ENCODE data around the gene RPL22L1. TPM values are rescaled to one million over a fixed set of nuclear protein-coding genes. Genes with fewer than 3 reads are reported as not detected.
"Not testable (repeated sequence)": the region's sequence is repeated elsewhere in the genome, so short reads cannot be mapped to it uniquely, and the experiment has no call there.

The RPL22L1 gene
- total RNA-seq, 1 donor from 2014 or later: 15.9 TPM

- DNase-seq (ENCODE audit: low spot score); intact Hi-C loops (cut with DNase I): not testable (repeated sequence)
Measured at GRCh38 chr3:170884109-170884930, 14.3 kb upstream of the RPL22L1 start.

- DNase-seq (ENCODE audit: low spot score); intact Hi-C loops (cut with DNase I): not testable (repeated sequence)
Measured at GRCh38 chr3:170878688-170879087, 8.7 kb upstream of the RPL22L1 start.

- intact Hi-C loops (cut with DNase I); DNase-seq (ENCODE audit: low spot score): not testable (repeated sequence)
Measured at GRCh38 chr3:170877311-170877710, 7.3 kb upstream of the RPL22L1 start.

- intact Hi-C loops (cut with DNase I): no loop called here
- DNase-seq (ENCODE audit: low spot score): no peak
Measured at GRCh38 chr3:170876537-170876936, 6.5 kb upstream of the RPL22L1 start.

GRCh38 chr3:170869239-170869590 is 780 bp downstream of the RPL22L1 start:
- no peak for DNase-seq (ENCODE audit: low spot score)
- intact Hi-C loops (cut with DNase I): no loop called here

GRCh38 chr3:170868577-170869238 is 1.3 kb downstream of the RPL22L1 start:
- intact Hi-C loops (cut with DNase I): no loop called here
- DNase-seq (ENCODE audit: low spot score): no peak

GRCh38 chr3:170867143-170867937 is 2.7 kb downstream of the RPL22L1 start:
- no peak for DNase-seq (ENCODE audit: low spot score)
- intact Hi-C loops (cut with DNase I): no loop called here

GRCh38 chr3:170866499-170866898 is 3.5 kb downstream of the RPL22L1 start:
- intact Hi-C loops (cut with DNase I): no loop called here
- no peak for DNase-seq (ENCODE audit: low spot score)

GRCh38 chr3:170865209-170866094 is 4.5 kb downstream of the RPL22L1 start:
- DNase-seq (ENCODE audit: low spot score): no peak
- intact Hi-C loops (cut with DNase I): no loop called here

GRCh38 chr3:170864525-170865208 is 5.3 kb downstream of the RPL22L1 start:
- intact Hi-C loops (cut with DNase I): no loop called here
- no peak for DNase-seq (ENCODE audit: low spot score)

- intact Hi-C loops (cut with DNase I): no loop called here
- no peak for DNase-seq (ENCODE audit: low spot score)
Measured at GRCh38 chr3:170863816-170864215, 6.2 kb downstream of the RPL22L1 start.

- intact Hi-C loops (cut with DNase I): no loop called here
- no peak for DNase-seq (ENCODE audit: low spot score)
Measured at GRCh38 chr3:170862618-170863374, 7.2 kb downstream of the RPL22L1 start.

GRCh38 chr3:170858599-170858998 is 11.4 kb downstream of the RPL22L1 start:
- no peak for DNase-seq (ENCODE audit: low spot score)
- intact Hi-C loops (cut with DNase I): no loop called here

- intact Hi-C loops (cut with DNase I): no loop called here
- no peak for DNase-seq (ENCODE audit: low spot score)
Measured at GRCh38 chr3:170852324-170852723, 17.7 kb downstream of the RPL22L1 start.

GRCh38 chr3:170848292-170848917 is 21.6 kb downstream of the RPL22L1 start:
- DNase-seq (ENCODE audit: low spot score): no peak
- intact Hi-C loops (cut with DNase I): no loop called here

GRCh38 chr3:170844377-170844776 is 25.6 kb downstream of the RPL22L1 start:
- intact Hi-C loops (cut with DNase I): no loop called here
- DNase-seq (ENCODE audit: low spot score): no peak

GRCh38 chr3:170840291-170840859 is 29.6 kb downstream of the RPL22L1 start:
- DNase-seq (ENCODE audit: low spot score): no peak
- intact Hi-C loops (cut with DNase I): no loop called here

All from cardiac septum (tissue), 1 donor.